Body of pancreas (tissue), 4 donors: ENCODE results near the gene UBA3. TPM values are rescaled to one million over a fixed set of nuclear protein-coding genes. Genes with fewer than 3 reads are reported as not detected.

Source experiments
- ATAC-seq: fragments of 150-250 bp; one replicate; pipeline ENCODE4 v1.9.1; 2016
- DNase-seq, 4 donors: peaks; one replicate each; pipeline ENCODE4 v3.0.0-alpha.2; 2019
- H3K27ac ChIP-seq, 4 donors: fragments of 200-600 bp; sonication (generic); 1 replicate in 3 of 4; 2 replicates in 1 of 4; pipeline versions ENCODE4 v1.5.1 to v1.6.1; 2016 to 2019; ENCODE audit warnings: mild to moderate bottlenecking in 1 of 4, mixed read lengths in 1 of 4, moderate library complexity in 1 of 4
- H3K27me3 ChIP-seq, 2 donors: fragments of 200-600 bp; sonication (generic); one replicate each; pipeline ENCODE4 v1.6.0; 2016; ENCODE audit warnings: mild to moderate bottlenecking in 1 of 2
- H3K36me3 ChIP-seq, 2 donors: fragments of 200-600 bp; sonication (generic); replicated peaks in 1 of 2; 2 replicates each; pipeline ENCODE4 v1.5.1; 2016; ENCODE audit warnings: low read depth in 2 of 2; ENCODE audit not compliant: insufficient read depth in 1 of 2
- H3K4me1 ChIP-seq: fragments of 200-600 bp; sonication (generic); one replicate; pipeline ENCODE4 v1.6.0; 2016
- H3K4me3 ChIP-seq, 2 donors: fragments of 200-600 bp; sonication (generic); 1 replicate in 1 of 2; 2 replicates in 1 of 2; pipeline ENCODE4 v1.5.1; 2016 to 2019
- H3K9me3 ChIP-seq, 3 donors: fragments of 200-600 bp; sonication (generic); 1 replicate in 2 of 3; 2 replicates in 1 of 3; pipeline ENCODE4 v1.5.1; 2016
- CTCF ChIP-seq, 7 experiments: fragments of 450-650 bp in 4 of 7; fragments of 200-600 bp in 3 of 7; sonication (generic) in 3 of 7; IDR thresholded peaks; one replicate each; pipeline ENCODE4 v1.5.1; 2016 to 2019; ENCODE audit warnings: antibody characterized with exemption in 7 of 7
- POLR2A ChIP-seq, 3 donors: fragments of 450-650 bp; IDR thresholded peaks; one replicate each; pipeline ENCODE4 v1.6.1; 2016; ENCODE audit warnings: antibody characterized with exemption in 3 of 3, mild to moderate bottlenecking in 2 of 3
- WGBS, 2 donors: methylation state at CpG; one replicate each; pipeline ENCODE4 v1.1.5; 2017; 5-methylcytosine and 5-hydroxymethylcytosine counted together
- intact Hi-C: fragments of 100-400 bp; cut with DNase I; formaldehyde crosslinking; loops from one replicate; pipeline ENCODE4 v1.15.1; 2023
- total RNA-seq, 2 donors: library from RNA; depleted of rRNA; stranded (reverse); fragments of >200 nt; gene quantifications; one replicate each; pipeline ENCODE4 v1.1.0, GENCODE V29; 2016

The UBA3 gene
- total RNA-seq, 2 donors from 2014 or later = 23.3 to 47.5 TPM

DNA sequence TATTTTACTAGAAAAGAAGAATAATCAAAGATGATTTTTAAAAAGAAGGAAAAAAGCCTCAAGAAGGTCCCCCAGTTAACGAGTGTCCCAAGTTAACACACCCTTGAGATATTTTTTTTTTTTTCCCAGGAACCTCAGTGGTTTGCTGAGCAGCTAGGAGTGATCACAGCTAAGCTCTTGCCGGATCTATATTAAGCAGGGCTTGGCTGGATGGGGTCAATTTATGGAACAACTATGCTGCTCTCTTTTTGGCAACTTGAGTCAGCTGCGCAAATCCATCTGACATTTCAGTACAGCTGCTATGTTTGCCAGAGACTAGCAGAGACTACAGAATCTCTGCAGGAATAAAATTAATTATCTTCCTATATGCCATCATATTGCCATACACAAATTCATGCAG is 42.2 kb upstream of the UBA3 start, which contains the start of gene LMOD3:
Gene LMOD3 (minus strand): TSS at position 193 of the 400 bp plus-strand sequence. CDS start 209 bp downstream, outside the sequence.
- Histone ChIP-seq H3K27me3 (no peaks in the 10 kb centered on the region), H3K36me3 (no peaks in the 10 kb centered on the region), H3K9me3 (no peaks in the 10 kb centered on the region), H3K27ac (no peak within 1 kb of the TSS), H3K4me3 (no peak within 1 kb of the TSS), H3K4me1 (no peaks in the 10 kb centered on the region)
- intact Hi-C loops = no loop called here
- WGBS, 2 donors = 73 to 78% methylated on average over 3 of the region's 3 CpGs
- no peak for ATAC-seq
- DNase-seq = no peak
- TF ChIP-seq POLR2A (IDR thresholded peaks at IDR 0.05) (no peak), CTCF (IDR thresholded peaks at IDR 0.05) (no peak)

GRCh38 chr3:69121950-69122349 is 41.8 kb upstream of the UBA3 start:
- TF ChIP-seq CTCF (IDR thresholded peaks at IDR 0.05) = no peak
- TF ChIP-seq POLR2A (IDR thresholded peaks at IDR 0.05) = no peak
- WGBS, 2 donors = 52 to 58% methylated on average over 8 of the region's 8 CpGs
- ATAC-seq (no peak), DNase-seq (no peak)
- intact Hi-C loops = no loop called here
- no peak overlapping the region for H3K4me3 ChIP-seq
- H3K27ac ChIP-seq = no peak overlapping the region
- no peaks in the 10 kb centered on the region for H3K9me3 ChIP-seq
- no peaks in the 10 kb centered on the region for H3K36me3 ChIP-seq
- H3K27me3 ChIP-seq = no peaks in the 10 kb centered on the region
- peaks cover 2% of the 10 kb centered on the region for H3K4me1 ChIP-seq

DNA sequence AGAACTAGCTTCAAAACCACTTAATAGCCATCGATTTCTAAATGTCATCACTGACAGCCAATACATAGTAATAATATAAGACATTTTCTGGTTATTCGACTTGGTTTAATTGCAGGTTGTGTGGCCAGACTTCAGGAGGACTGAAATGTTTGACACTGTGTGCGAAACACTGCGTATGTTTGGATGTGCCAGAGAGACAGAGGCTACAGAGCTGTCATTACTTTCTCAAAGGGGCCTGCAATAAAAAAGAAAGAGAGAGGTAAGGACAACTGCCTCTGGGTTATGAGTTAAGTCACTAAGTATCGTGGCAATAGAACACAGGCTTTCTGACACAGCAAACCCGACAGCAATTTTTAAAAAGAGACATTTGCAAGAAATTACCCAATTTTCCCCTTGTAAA is 41.3 kb upstream of the UBA3 start:
- TF ChIP-seq POLR2A (IDR thresholded peaks at IDR 0.05) = no peak
- TF ChIP-seq CTCF (IDR thresholded peaks at IDR 0.05) = no peak
- Histone ChIP-seq H3K9me3 (no peaks in the 10 kb centered on the region), H3K27me3 (no peaks in the 10 kb centered on the region), H3K27ac (no peak overlapping the region), H3K4me1 (peaks cover 6% of the 10 kb centered on the region), H3K4me3 (no peak overlapping the region), H3K36me3 (no peaks in the 10 kb centered on the region)
- WGBS, 2 donors = 69 to 71% methylated on average over 6 of the region's 6 CpGs
- DNase-seq (no peak), ATAC-seq (no peak)
- intact Hi-C loops = no loop called here

GRCh38 chr3:69120879-69121464 is 40.8 kb upstream of the UBA3 start:
- intact Hi-C loops = no loop called here
- H3K4me3 ChIP-seq = no peak overlapping the region
- no peaks in the 10 kb centered on the region for H3K9me3 ChIP-seq
- no peak for TF ChIP-seq POLR2A (IDR thresholded peaks at IDR 0.05)
- peak; percentile 66 to 84 (median 78) for TF ChIP-seq CTCF (IDR thresholded peaks at IDR 0.05)
- peak; percentile 77 to 84 (median 78) for DNase-seq
- no peaks in the 10 kb centered on the region for H3K27me3 ChIP-seq
- ATAC-seq = no peak
- H3K27ac ChIP-seq = no peak overlapping the region
- no peaks in the 10 kb centered on the region for H3K36me3 ChIP-seq
- peaks cover 8% of the 10 kb centered on the region for H3K4me1 ChIP-seq
- WGBS, 2 donors = 0% methylated on average over 1 of the region's 1 CpG

DNA sequence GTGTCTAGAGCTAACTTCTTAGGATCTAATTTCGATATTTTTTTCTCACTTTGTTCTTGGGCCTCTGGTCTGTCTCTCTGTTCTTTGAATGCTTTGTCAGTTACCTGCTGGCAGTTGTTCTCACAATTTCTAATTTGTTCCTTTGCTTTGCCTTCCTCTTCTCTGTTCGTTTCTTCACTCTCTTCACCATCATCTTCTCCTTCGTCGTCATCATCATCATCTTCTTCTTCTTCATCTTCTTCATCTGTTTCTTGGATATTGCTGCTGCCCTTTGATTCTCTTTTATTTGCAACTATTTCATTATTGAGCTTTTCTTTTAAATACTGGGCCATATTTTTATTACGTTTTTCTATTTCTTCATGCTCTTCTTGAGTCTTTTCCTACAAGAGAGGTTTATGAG is 39.5 kb upstream of the UBA3 start:
- no peaks in the 10 kb centered on the region for H3K27me3 ChIP-seq
- TF ChIP-seq CTCF (IDR thresholded peaks at IDR 0.05) (no peak), POLR2A (IDR thresholded peaks at IDR 0.05) (no peak)
- intact Hi-C loops = no loop called here
- ATAC-seq (no peak), DNase-seq (no peak)
- WGBS, 2 donors = 73 to 83% methylated on average over 5 of the region's 5 CpGs
- no peak overlapping the region for H3K4me3 ChIP-seq
- H3K4me1 ChIP-seq = peaks cover 12% of the 10 kb centered on the region
- no peaks in the 10 kb centered on the region for H3K9me3 ChIP-seq
- H3K36me3 ChIP-seq = no peaks in the 10 kb centered on the region
- no peak overlapping the region for H3K27ac ChIP-seq
